Measurements from ENCODE around the gene RIF1.

DNA sequence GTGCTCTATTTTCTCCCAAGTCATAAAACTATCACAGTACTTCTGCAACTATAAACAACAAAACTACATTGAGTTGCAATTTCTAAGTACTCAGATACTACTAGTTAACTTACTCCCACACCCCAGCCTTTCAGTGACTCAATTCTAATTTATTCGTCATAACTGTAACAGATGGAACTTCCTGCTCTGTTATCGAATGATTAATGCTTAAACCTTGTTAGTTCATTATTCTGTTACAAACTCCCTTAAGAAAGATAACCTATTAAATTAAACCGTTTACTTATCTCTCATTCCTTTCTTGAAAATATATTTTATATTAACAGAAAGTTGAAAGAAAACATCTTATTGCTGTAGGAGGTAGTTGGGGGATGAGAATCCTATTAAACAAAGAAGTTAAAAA lies 35.3 kb upstream of the RIF1 start:
- no peak for TF ChIP-seq CTCF (IDR thresholded peaks at IDR 0.05)
- no peak for TF ChIP-seq POLR2A (IDR thresholded peaks at IDR 0.05)

All from suprapubic skin (tissue), 3 donors.